ENCODE data around the gene RIPPLY1. TPM values are rescaled to one million over a fixed set of nuclear protein-coding genes. Genes with fewer than 3 reads are reported as not detected.

The RIPPLY1 gene
- total RNA-seq, 1 donor from 2014 or later, result not detected

Other genes starting within 250 kb of the RIPPLY1 start
- gene RNF128, start 176.6 kb downstream of the RIPPLY1 start, total RNA-seq, result 67.6 TPM
- 11.1 TPM for gene TBC1D8B, start 100.7 kb downstream of the RIPPLY1 start, total RNA-seq
- gene CLDN2, start 17.1 kb upstream of the RIPPLY1 start, total RNA-seq, result not detected
- gene MORC4, start 96.9 kb upstream of the RIPPLY1 start, total RNA-seq, result 19.7 TPM
- 17.2 TPM for gene RBM41, start 215.5 kb upstream of the RIPPLY1 start, total RNA-seq